HepG2 (cell line): ENCODE measurements around the gene MYL6. TPM values are rescaled to one million over a fixed set of nuclear protein-coding genes. Genes with fewer than 3 reads are reported as not detected.
A peak's percentile ranks its signal among the peaks of the same experiment; 100 is the strongest.

Experiments used
- ARNT2 ChIP-seq: sonication (generic); formaldehyde crosslinking; IDR thresholded peaks from 2 replicates; pipeline ENCODE4 v1.8.0; 2022; ENCODE audit warnings: mild to moderate bottlenecking, low read depth, missing genetic modification reagents, moderate library complexity
- FOXJ3 ChIP-seq: sonication (generic); formaldehyde crosslinking; IDR thresholded peaks from 2 replicates; pipeline ENCODE4 v1.4.0; 2020; ENCODE audit warnings: missing genetic modification reagents, mild to moderate bottlenecking, borderline replicate concordance
- KAT7 ChIP-seq: IDR thresholded peaks from 2 replicates; pipeline ENCODE4 v1.6.1; 2018; ENCODE audit warnings: borderline replicate concordance, missing compliant biosample characterization
- NFE2L2 ChIP-seq: fragments of 150-350 bp; IDR thresholded peaks from 2 replicates; pipeline ENCODE4 v1.6.1; 2014; ENCODE audit warnings: low read length
- POLR2G ChIP-seq: fragments of 200-400 bp; formaldehyde crosslinking; IDR thresholded peaks from 2 replicates; pipeline ENCODE4 v1.6.1; 2018; ENCODE audit warnings: mild to moderate bottlenecking, low read depth, low read length, moderate library complexity
- SP140L ChIP-seq: sonication (generic); formaldehyde crosslinking; IDR thresholded peaks from 2 replicates; pipeline ENCODE4 v1.4.0; 2020; ENCODE audit warnings: missing genetic modification reagents, borderline replicate concordance
- ZKSCAN5 ChIP-seq: sonication (generic); formaldehyde crosslinking; IDR thresholded peaks from 2 replicates; pipeline ENCODE4 v1.5.1; 2020; ENCODE audit warnings: mild to moderate bottlenecking, missing genetic modification reagents
- ZNF274 ChIP-seq: sonication (generic); formaldehyde crosslinking; IDR thresholded peaks from 2 replicates; pipeline ENCODE4 v1.5.1; 2020; ENCODE audit warnings: mild to moderate bottlenecking, missing genetic modification reagents
- ZNF326 ChIP-seq: sonication (generic); formaldehyde crosslinking; IDR thresholded peaks from 2 replicates; pipeline ENCODE4 v1.4.0; 2020; ENCODE audit warnings: missing genetic modification reagents, borderline replicate concordance
- ZNF558 ChIP-seq: sonication (generic); formaldehyde crosslinking; IDR thresholded peaks from 2 replicates; pipeline ENCODE4 v1.9.0; 2022; ENCODE audit warnings: mild to moderate bottlenecking, missing genetic modification reagents, borderline replicate concordance
- ZNF562 ChIP-seq: sonication (generic); formaldehyde crosslinking; IDR thresholded peaks from 2 replicates; pipeline ENCODE4 v1.8.0; 2022; ENCODE audit warnings: missing genetic modification reagents, borderline replicate concordance
- ZNF644 ChIP-seq: IDR thresholded peaks from 2 replicates; pipeline ENCODE4 v1.6.1; 2016; ENCODE audit warnings: low read depth
- ZNF788 ChIP-seq: sonication (generic); formaldehyde crosslinking; IDR thresholded peaks from 2 replicates; pipeline ENCODE4 v1.5.0; 2020; ENCODE audit warnings: mild to moderate bottlenecking, missing genetic modification reagents, borderline replicate concordance
- ZNF850 ChIP-seq: sonication (generic); formaldehyde crosslinking; conservative IDR thresholded peaks from 2 replicates; pipeline ENCODE4 v1.9.0; 2021; ENCODE audit warnings: mild to moderate bottlenecking, missing genetic modification reagents
- polyA plus RNA-seq, 8 experiments: library from polyadenylated mRNA; depleted of rRNA in 3 of 8; stranded (reverse) in 7 of 8; unstranded in 1 of 8; fragments of >200 nt; fragmentation: Illumina TruSeq in 4 of 8; extraction: Trizol in 4 of 8; gene quantifications; 2 replicates each; pipeline versions ENCODE4 v1.2.1 to v1.2.3, GENCODE V29; 2011 to 2016; ENCODE audit warnings: low read depth in 4 of 8, missing spikeins in 1 of 8, mixed read lengths in 1 of 8; ENCODE audit not compliant: insufficient read depth in 1 of 8
- total RNA-seq, 5 experiments: library from RNA; depleted of rRNA; stranded (reverse); fragments of >200 nt; fragmentation: Illumina TruSeq; extraction: Trizol; gene quantifications; 2 replicates each; pipeline ENCODE4 v1.2.3, GENCODE V29; 2016; ENCODE audit warnings: low read depth in 1 of 5
- TF ChIP-seq, protein P1 (sequence below): IDR thresholded peaks from 2 replicates; pipeline ENCODE4 v1.6.1; 2016; ENCODE audit warnings: low read depth, control low read depth
- TF ChIP-seq, protein P2 (sequence below): sonication (generic); formaldehyde crosslinking; IDR thresholded peaks from 2 replicates; pipeline ENCODE4 v1.8.0; 2022; ENCODE audit warnings: missing genetic modification reagents, mild to moderate bottlenecking, moderate library complexity, borderline replicate concordance
- TF ChIP-seq, protein P3 (sequence below): IDR thresholded peaks from 2 replicates; pipeline ENCODE4 v1.6.1; 2012; ENCODE audit warnings: inconsistent platforms
- TF ChIP-seq, protein P4 (sequence below), 2 experiments: sonication (generic) in 1 of 2; formaldehyde crosslinking in 1 of 2; IDR thresholded peaks; 2 replicates each; pipeline versions ENCODE4 v1.6.1 to v1.9.0; 2014 to 2022; ENCODE audit warnings: antibody characterized with exemption in 1 of 2, borderline replicate concordance in 1 of 2, inconsistent platforms in 1 of 2, low read depth in 1 of 2, missing genetic modification reagents in 1 of 2

The MYL6 gene
- total and polyA plus RNA-seq, 2 of the 13 experiments (the other 11 are each of a cell fraction or from before 2014, with no cell fraction given) = 1,127 to 1,192 TPM

DNA sequence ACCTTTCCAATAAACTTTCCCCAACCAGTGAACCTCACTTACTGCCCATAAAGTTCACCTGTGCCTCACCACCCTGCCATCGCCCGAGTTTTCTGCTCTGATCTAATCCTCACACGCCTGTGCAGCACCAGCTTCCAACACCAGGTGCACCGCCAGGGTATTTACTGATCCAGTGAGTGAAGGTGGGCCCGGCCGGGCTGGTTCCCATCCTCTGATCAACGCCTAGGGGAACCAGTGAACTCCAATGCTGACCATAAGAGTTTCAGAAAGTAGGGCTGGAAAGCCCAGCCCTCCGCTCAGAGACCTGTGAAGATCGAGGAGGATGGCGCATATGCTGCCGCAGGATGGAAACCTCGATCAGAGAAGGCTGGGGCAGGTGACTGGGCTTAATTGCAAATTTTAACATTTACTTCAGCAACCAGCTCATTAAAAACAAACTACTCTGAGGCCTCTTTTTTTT, 6.5 kb upstream of the MYL6 start (continued):
- TF ChIP-seq NFE2L2 = no peak
- TF ChIP-seq FOXJ3 (CRISPR knock-in tag) = 0 out of 2 replicates have a peak, but pooled peaks have one; percentile 2
- TF ChIP-seq ARNT2 (CRISPR knock-in tag) = no peak
- TF ChIP-seq ZKSCAN5 (CRISPR knock-in tag) = no peak
- no peak for TF ChIP-seq ZNF788 (CRISPR knock-in tag)
- no peak for TF ChIP-seq ZNF562 (CRISPR knock-in tag)
- TF ChIP-seq, protein P1, sequence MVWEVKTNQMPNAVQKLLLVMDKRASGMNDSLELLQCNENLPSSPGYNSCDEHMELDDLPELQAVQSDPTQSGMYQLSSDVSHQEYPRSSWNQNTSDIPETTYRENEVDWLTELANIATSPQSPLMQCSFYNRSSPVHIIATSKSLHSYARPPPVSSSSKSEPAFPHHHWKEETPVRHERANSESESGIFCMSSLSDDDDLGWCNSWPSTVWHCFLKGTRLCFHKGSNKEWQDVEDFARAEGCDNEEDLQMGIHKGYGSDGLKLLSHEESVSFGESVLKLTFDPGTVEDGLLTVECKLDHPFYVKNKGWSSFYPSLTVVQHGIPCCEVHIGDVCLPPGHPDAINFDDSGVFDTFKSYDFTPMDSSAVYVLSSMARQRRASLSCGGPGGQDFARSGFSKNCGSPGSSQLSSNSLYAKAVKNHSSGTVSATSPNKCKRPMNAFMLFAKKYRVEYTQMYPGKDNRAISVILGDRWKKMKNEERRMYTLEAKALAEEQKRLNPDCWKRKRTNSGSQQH (CRISPR knock-in tag) = no peak; the same call in 1 of the 2 replicates
- no peak for TF ChIP-seq ZNF644
- no peak for TF ChIP-seq SP140L (CRISPR knock-in tag)
- TF ChIP-seq ZNF558 (CRISPR knock-in tag) = no peak
- no peak for TF ChIP-seq ZNF326 (CRISPR knock-in tag)
- TF ChIP-seq, protein P2, sequence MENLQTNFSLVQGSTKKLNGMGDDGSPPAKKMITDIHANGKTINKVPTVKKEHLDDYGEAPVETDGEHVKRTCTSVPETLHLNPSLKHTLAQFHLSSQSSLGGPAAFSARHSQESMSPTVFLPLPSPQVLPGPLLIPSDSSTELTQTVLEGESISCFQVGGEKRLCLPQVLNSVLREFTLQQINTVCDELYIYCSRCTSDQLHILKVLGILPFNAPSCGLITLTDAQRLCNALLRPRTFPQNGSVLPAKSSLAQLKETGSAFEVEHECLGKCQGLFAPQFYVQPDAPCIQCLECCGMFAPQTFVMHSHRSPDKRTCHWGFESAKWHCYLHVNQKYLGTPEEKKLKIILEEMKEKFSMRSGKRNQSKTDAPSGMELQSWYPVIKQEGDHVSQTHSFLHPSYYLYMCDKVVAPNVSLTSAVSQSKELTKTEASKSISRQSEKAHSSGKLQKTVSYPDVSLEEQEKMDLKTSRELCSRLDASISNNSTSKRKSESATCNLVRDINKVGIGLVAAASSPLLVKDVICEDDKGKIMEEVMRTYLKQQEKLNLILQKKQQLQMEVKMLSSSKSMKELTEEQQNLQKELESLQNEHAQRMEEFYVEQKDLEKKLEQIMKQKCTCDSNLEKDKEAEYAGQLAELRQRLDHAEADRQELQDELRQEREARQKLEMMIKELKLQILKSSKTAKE = no peak
- TF ChIP-seq ZNF274 = no peak
- TF ChIP-seq ZNF850 (CRISPR knock-in tag) = no peak
- no peak; the same call in 1 of the 2 replicates for TF ChIP-seq KAT7 (CRISPR knock-in tag)
- TF ChIP-seq, protein P3, sequence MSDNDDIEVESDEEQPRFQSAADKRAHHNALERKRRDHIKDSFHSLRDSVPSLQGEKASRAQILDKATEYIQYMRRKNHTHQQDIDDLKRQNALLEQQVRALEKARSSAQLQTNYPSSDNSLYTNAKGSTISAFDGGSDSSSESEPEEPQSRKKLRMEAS = peak; percentile 47; the same call in 1 of the 2 replicates
- TF ChIP-seq, protein P4, sequence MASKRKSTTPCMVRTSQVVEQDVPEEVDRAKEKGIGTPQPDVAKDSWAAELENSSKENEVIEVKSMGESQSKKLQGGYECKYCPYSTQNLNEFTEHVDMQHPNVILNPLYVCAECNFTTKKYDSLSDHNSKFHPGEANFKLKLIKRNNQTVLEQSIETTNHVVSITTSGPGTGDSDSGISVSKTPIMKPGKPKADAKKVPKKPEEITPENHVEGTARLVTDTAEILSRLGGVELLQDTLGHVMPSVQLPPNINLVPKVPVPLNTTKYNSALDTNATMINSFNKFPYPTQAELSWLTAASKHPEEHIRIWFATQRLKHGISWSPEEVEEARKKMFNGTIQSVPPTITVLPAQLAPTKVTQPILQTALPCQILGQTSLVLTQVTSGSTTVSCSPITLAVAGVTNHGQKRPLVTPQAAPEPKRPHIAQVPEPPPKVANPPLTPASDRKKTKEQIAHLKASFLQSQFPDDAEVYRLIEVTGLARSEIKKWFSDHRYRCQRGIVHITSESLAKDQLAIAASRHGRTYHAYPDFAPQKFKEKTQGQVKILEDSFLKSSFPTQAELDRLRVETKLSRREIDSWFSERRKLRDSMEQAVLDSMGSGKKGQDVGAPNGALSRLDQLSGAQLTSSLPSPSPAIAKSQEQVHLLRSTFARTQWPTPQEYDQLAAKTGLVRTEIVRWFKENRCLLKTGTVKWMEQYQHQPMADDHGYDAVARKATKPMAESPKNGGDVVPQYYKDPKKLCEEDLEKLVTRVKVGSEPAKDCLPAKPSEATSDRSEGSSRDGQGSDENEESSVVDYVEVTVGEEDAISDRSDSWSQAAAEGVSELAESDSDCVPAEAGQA (IDR thresholded peaks at IDR 0.05; ENCODE audit: low read depth) = no peak
- TF ChIP-seq, protein P4 (CRISPR knock-in tag; IDR thresholded peaks at IDR 0.05; ENCODE audit: borderline replicate concordance) = no peak
- peak; percentile 54 for TF ChIP-seq POLR2G
